ENCODE data around the gene FAM83B.

GRCh38 chr6:54935739-54936138 lies 89.2 kb downstream of the FAM83B start:
- TF ChIP-seq CTCF (IDR thresholded peaks at IDR 0.05; ENCODE audit: low read depth, low read length, poor library complexity, severe bottlenecking) (no peak), EZH2phosphoT487 (IDR thresholded peaks at IDR 0.05; ENCODE audit: borderline replicate concordance, low read length) (no peak)

Data from DOHH2 (cell line).